Naive thymus-derived CD4-positive, alpha-beta T cell (primary cell): ENCODE results near the gene CRYBG3. TPM values are rescaled to one million over a fixed set of nuclear protein-coding genes. Genes with fewer than 3 reads are reported as not detected.
A peak's percentile ranks its signal among the peaks of the same experiment; 100 is the strongest.
"Not testable (repeated sequence)": the region's sequence is repeated elsewhere in the genome, so short reads cannot be mapped to it uniquely, and the experiment has no call there.

ENCODE experiments used
- ATAC-seq: fragments of 150-1000 bp; cut with Tn5 transposase; 2 replicates; pipeline ENCODE4 v1.10.0; 2021; ENCODE audit warnings: mild to moderate bottlenecking, moderate library complexity
- CTCF ChIA-PET: fragments of 350-600 bp; sonication (Branson Sonifier 250); formaldehyde crosslinking; loops from one replicate; lab custom pipeline; 2021; ENCODE audit warnings: antibody characterized with exemption; lab: Charles Lee
- POLR2A ChIA-PET: fragments of 350-600 bp; sonication (Branson Sonifier 250); formaldehyde crosslinking; loops from one replicate; lab custom pipeline; 2021; ENCODE audit warnings: antibody characterized with exemption, inconsistent platforms; lab: Charles Lee
- DNase-seq, 9 donors: peaks; one replicate each; pipeline versions ENCODE4 v3.0.0 to v3.0.0-alpha.2; 2020 to 2022; ENCODE audit warnings: mixed read lengths in 1 of 9
- H3K27ac ChIP-seq: one replicate; pipeline ENCODE4 v1.7.0; 2013; ENCODE audit warnings: mild to moderate bottlenecking, low read depth, low read length, moderate library complexity
- H3K27me3 ChIP-seq, 2 donors: one replicate each; pipeline ENCODE4 v1.7.0; 2013; ENCODE audit warnings: low read length in 2 of 2, mild to moderate bottlenecking in 2 of 2, moderate library complexity in 2 of 2; ENCODE audit not compliant: control insufficient read depth in 2 of 2, insufficient read depth in 2 of 2
- H3K36me3 ChIP-seq, 3 experiments: 1 replicate in 2 of 3; 2 replicates in 1 of 3; pipeline ENCODE4 v1.7.0; 2013; ENCODE audit warnings: low read length in 3 of 3, mild to moderate bottlenecking in 3 of 3, moderate library complexity in 1 of 3; ENCODE audit not compliant: insufficient read depth in 3 of 3, control insufficient read depth in 2 of 3
- H3K4me1 ChIP-seq, 2 donors: one replicate each; pipeline ENCODE4 v1.7.0; 2013; ENCODE audit warnings: low read length in 2 of 2, mild to moderate bottlenecking in 2 of 2, moderate library complexity in 1 of 2; ENCODE audit not compliant: control insufficient read depth in 2 of 2, insufficient read depth in 2 of 2
- H3K4me3 ChIP-seq: 2 replicates; pipeline ENCODE4 v1.7.0; 2013; ENCODE audit warnings: mild to moderate bottlenecking, low read length
- H3K9me3 ChIP-seq, 3 experiments: 1 replicate in 2 of 3; 2 replicates in 1 of 3; pipeline ENCODE4 v1.7.0; 2013; ENCODE audit warnings: low read length in 3 of 3; ENCODE audit not compliant: control insufficient read depth in 2 of 3
- H3K27ac Mint-ChIP-seq, 9 donors: one replicate each; pipeline ENCODE4 v1.8.0; 2020 to 2022; ENCODE audit warnings: mixed read lengths in 9 of 9, mild to moderate bottlenecking in 8 of 9, moderate library complexity in 5 of 9, inconsistent platforms in 2 of 9
- H3K27me3 Mint-ChIP-seq, 5 donors: one replicate each; pipeline ENCODE4 v1.8.0; 2021 to 2022; ENCODE audit warnings: mixed read lengths in 5 of 5, mild to moderate bottlenecking in 1 of 5
- H3K36me3 Mint-ChIP-seq, 5 donors: one replicate each; pipeline ENCODE4 v1.8.0; 2020 to 2022; ENCODE audit warnings: mixed read lengths in 5 of 5, mild to moderate bottlenecking in 3 of 5, inconsistent platforms in 1 of 5
- H3K4me1 Mint-ChIP-seq, 7 donors: one replicate each; pipeline ENCODE4 v1.8.0; 2020 to 2022; ENCODE audit warnings: mixed read lengths in 7 of 7, mild to moderate bottlenecking in 3 of 7, inconsistent platforms in 1 of 7
- H3K4me3 Mint-ChIP-seq, 10 donors: one replicate each; pipeline ENCODE4 v1.8.0; 2020 to 2022; ENCODE audit warnings: mild to moderate bottlenecking in 10 of 10, mixed read lengths in 10 of 10, moderate library complexity in 6 of 10, inconsistent platforms in 2 of 10
- H3K9me3 Mint-ChIP-seq, 11 donors: one replicate each; pipeline ENCODE4 v1.8.0; 2020 to 2022; ENCODE audit warnings: mixed read lengths in 11 of 11, mild to moderate bottlenecking in 4 of 11, inconsistent platforms in 1 of 11, moderate library complexity in 1 of 11
- intact Hi-C, 2 donors: fragments of 100-400 bp; cut with micrococcal nuclease; formaldehyde crosslinking; loops; one replicate each; pipeline ENCODE4 v1.15.1; 2023
- polyA plus RNA-seq, 2 donors: library from polyadenylated mRNA; unstranded; fragments of 300-500 nt; fragmentation: Illumina TruSeq; gene quantifications; one replicate each; pipeline ENCODE4 v1.2.3, GENCODE V29; 2021
- total RNA-seq, 6 experiments: library from RNA in 5 of 6; stranded (reverse) in 5 of 6; gene quantifications; 1 replicate in 5 of 6; 2 replicates in 1 of 6; pipeline ENCODE4 v1.2.3 and lab custom pipeline; 2021 to 2026

Gene CRYBG3
- total and polyA plus RNA-seq, 7 experiments from 2014 or later = 0.86 to 11.2 (median 4.8) TPM

GRCh38 chr3:97899331-97899730, 77.5 kb downstream of the CRYBG3 start:
- no peak for ATAC-seq
- intact Hi-C loops = no loop called here
- no peaks in the 10 kb centered on the region for H3K9me3 ChIP-seq
- CTCF ChIA-PET = no interaction called here
- peak overlapping the region in 2 of 9 donors; percentile 2 to 18 for H3K27ac Mint-ChIP-seq
- no peaks in the 10 kb centered on the region for H3K27me3 Mint-ChIP-seq
- peaks cover 0 to 20% (median 0%) of the 10 kb centered on the region in 11 donors for H3K9me3 Mint-ChIP-seq
- H3K4me1 ChIP-seq = no peaks in the 10 kb centered on the region
- H3K27ac ChIP-seq = no peak overlapping the region
- no peak overlapping the region for H3K4me3 ChIP-seq
- H3K36me3 ChIP-seq = no peaks in the 10 kb centered on the region
- H3K27me3 ChIP-seq = no peaks in the 10 kb centered on the region
- H3K4me3 Mint-ChIP-seq = no peak overlapping the region
- H3K4me1 Mint-ChIP-seq = peaks cover 3 to 14% (median 13%) of the 10 kb centered on the region in 7 donors
- no peak for DNase-seq
- H3K36me3 Mint-ChIP-seq = peaks cover 0 to 28% (median 8%) of the 10 kb centered on the region in 5 donors
- POLR2A ChIA-PET = no interaction called here

GRCh38 chr3:97901313-97902248, 79.8 kb downstream of the CRYBG3 start:
- peak overlapping the region in 1 of 9 donors; percentile 34 for H3K27ac Mint-ChIP-seq
- H3K4me3 Mint-ChIP-seq = peak overlapping the region in 2 of 10 donors; percentile 10 to 36
- no peak overlapping the region for H3K4me3 ChIP-seq
- H3K36me3 ChIP-seq = no peaks in the 10 kb centered on the region
- CTCF ChIA-PET = no interaction called here
- intact Hi-C loops = no loop called here
- no peaks in the 10 kb centered on the region for H3K27me3 ChIP-seq
- DNase-seq (no peak), ATAC-seq (no peak)
- H3K27ac ChIP-seq = no peak overlapping the region
- no peaks in the 10 kb centered on the region for H3K4me1 ChIP-seq
- no peaks in the 10 kb centered on the region for H3K27me3 Mint-ChIP-seq
- peaks cover 0 to 25% (median 4%) of the 10 kb centered on the region in 11 donors for H3K9me3 Mint-ChIP-seq
- H3K4me1 Mint-ChIP-seq = peaks cover 3 to 14% (median 13%) of the 10 kb centered on the region in 7 donors
- peaks cover 0 to 25% (median 5%) of the 10 kb centered on the region in 5 donors for H3K36me3 Mint-ChIP-seq
- POLR2A ChIA-PET = interaction anchor here (0.6 kb wide), 1 partner anchor 17 kb away, joined by 3 read pairs; no protein-coding TSS in a partner anchor
- no peaks in the 10 kb centered on the region for H3K9me3 ChIP-seq

GRCh38 chr3:97909830-97910229, 88.0 kb downstream of the CRYBG3 start:
- intact Hi-C loops = not testable (repeated sequence)

GRCh38 chr3:97910236-97910831, 88.5 kb downstream of the CRYBG3 start:
- H3K36me3 ChIP-seq, POLR2A ChIA-PET, H3K27me3 ChIP-seq, H3K27me3 Mint-ChIP-seq, H3K9me3 ChIP-seq, CTCF ChIA-PET, intact Hi-C loops: not testable (repeated sequence)
- Mint-ChIP-seq H3K9me3 (peaks cover 0 to 30% (median 8%) of the 10 kb centered on the region in 11 donors), H3K4me3 (peak overlapping the region; percentile 66 to 89 (median 84)), H3K4me1 (peaks cover 15 to 30% (median 21%) of the 10 kb centered on the region in 7 donors), H3K36me3 (peaks cover 0 to 43% (median 4%) of the 10 kb centered on the region in 5 donors), H3K27ac (peak overlapping the region; percentile 65 to 98 (median 95))
- ATAC-seq (peak; percentile 65), DNase-seq (peak; percentile 4 to 63 (median 54))
- peaks cover 17 to 18% of the 10 kb centered on the region in 2 donors for H3K4me1 ChIP-seq
- peak overlapping the region; percentile 60 for H3K27ac ChIP-seq
- peak overlapping the region; percentile 41 for H3K4me3 ChIP-seq

More at GRCh38 chr3:97909830-97910229, 88.0 kb downstream of the CRYBG3 start:
- CTCF ChIA-PET, H3K27me3 ChIP-seq, POLR2A ChIA-PET, ATAC-seq, H3K27ac ChIP-seq, H3K27me3 Mint-ChIP-seq, H3K4me3 ChIP-seq, H3K9me3 ChIP-seq, H3K36me3 ChIP-seq: not testable (repeated sequence)
- DNase-seq = peak in 2 of 9 donors; percentile 5 to 25
- Mint-ChIP-seq H3K4me3 (peak overlapping the region in 6 of 10 donors; percentile 66 to 89 (median 84)), H3K9me3 (peaks cover 0 to 31% (median 8%) of the 10 kb centered on the region in 11 donors), H3K4me1 (peaks cover 15 to 30% (median 21%) of the 10 kb centered on the region in 7 donors), H3K27ac (peak overlapping the region in 6 of 9 donors; percentile 71 to 98 (median 93)), H3K36me3 (peaks cover 0 to 41% (median 4%) of the 10 kb centered on the region in 5 donors)
- H3K4me1 ChIP-seq = peaks cover 17 to 18% of the 10 kb centered on the region in 2 donors

- Histone ChIP-seq H3K27ac (peak overlapping the region; percentile 48), H3K27me3 (no peaks in the 10 kb centered on the region), H3K36me3 (no peaks in the 10 kb centered on the region), H3K9me3 (no peaks in the 10 kb centered on the region), H3K4me3 (peak overlapping the region; percentile 2), H3K4me1 (peaks cover 17 to 18% of the 10 kb centered on the region in 2 donors)
- ATAC-seq = peak; percentile 89
- ChIA-PET POLR2A (interaction anchor here (0.7 to 1.2 kb wide), 3 partner anchors 11 to 41 kb away, joined by 3 to 4 read pairs (median 4); no protein-coding TSS in a partner anchor), CTCF (no interaction called here)
- Mint-ChIP-seq H3K9me3 (peaks cover 0 to 30% (median 8%) of the 10 kb centered on the region in 11 donors), H3K27ac (peak overlapping the region; percentile 65 to 98 (median 95)), H3K4me1 (peaks cover 15 to 30% (median 21%) of the 10 kb centered on the region in 7 donors), H3K36me3 (peaks cover 0 to 46% (median 5%) of the 10 kb centered on the region in 5 donors), H3K27me3 (no peaks in the 10 kb centered on the region), H3K4me3 (peak overlapping the region in 9 of 10 donors; percentile 66 to 89 (median 84))
- peak in 6 of 9 donors; percentile 10 to 54 (median 32) for DNase-seq
- intact Hi-C loops = loop anchor here in 1 of 2 donors (1.0 kb wide), 2 partner anchors 60 to 90 kb away; no protein-coding TSS in a partner anchor
Measured at GRCh38 chr3:97910931-97911351, 89.1 kb downstream of the CRYBG3 start.

GRCh38 chr3:97911459-97911858, 89.6 kb downstream of the CRYBG3 start:
- DNase-seq (no peak), ATAC-seq (no peak)
- H3K27ac ChIP-seq = no peak overlapping the region
- peaks cover 0 to 30% (median 8%) of the 10 kb centered on the region in 11 donors for H3K9me3 Mint-ChIP-seq
- peak overlapping the region; percentile 65 to 98 (median 95) for H3K27ac Mint-ChIP-seq
- no peaks in the 10 kb centered on the region for H3K36me3 ChIP-seq
- intact Hi-C loops = loop anchor here in 1 of 2 donors (1.0 kb wide), 2 partner anchors 60 to 90 kb away; no protein-coding TSS in a partner anchor
- H3K27me3 ChIP-seq = no peaks in the 10 kb centered on the region
- H3K36me3 Mint-ChIP-seq = peaks cover 0 to 48% (median 9%) of the 10 kb centered on the region in 5 donors
- peak overlapping the region in 8 of 10 donors; percentile 48 to 89 (median 84) for H3K4me3 Mint-ChIP-seq
- peaks cover 15 to 32% (median 21%) of the 10 kb centered on the region in 7 donors for H3K4me1 Mint-ChIP-seq
- POLR2A ChIA-PET = interaction anchor here (0.7 to 1.2 kb wide), 3 partner anchors 12 to 41 kb away, joined by 3 to 4 read pairs (median 4); no protein-coding TSS in a partner anchor
- H3K9me3 ChIP-seq = no peaks in the 10 kb centered on the region
- no peaks in the 10 kb centered on the region for H3K27me3 Mint-ChIP-seq
- H3K4me3 ChIP-seq = no peak overlapping the region
- CTCF ChIA-PET = no interaction called here
- peaks cover 17 to 18% of the 10 kb centered on the region in 2 donors for H3K4me1 ChIP-seq
